GM12878 (cell line): ENCODE measurements around the gene UBE2O. TPM values are rescaled to one million over a fixed set of nuclear protein-coding genes. Genes with fewer than 3 reads are reported as not detected.
A peak's percentile ranks its signal among the peaks of the same experiment; 100 is the strongest.

Experiments
- ATAC-seq: fragments of 200-7000 bp; cut with Tn5 transposase; 3 replicates; pipeline ENCODE4 v1.9.1; 2020; ENCODE audit warnings: mild to moderate bottlenecking, moderate library complexity
- BruUV-seq: library from RNA; stranded (reverse); fragments of 400-500 nt; replicated peaks from 2 replicates; lab custom pipeline; 2021; lab: Mats Ljungman, UMichigan
- CTCF ChIA-PET: fragments of 300-600 bp; sonication (Branson Sonifier 250); formaldehyde crosslinking; extraction: SDS; loops from one replicate; lab custom pipeline; 2021; ENCODE audit warnings: inconsistent platforms; lab: Yijun Ruan, JAX
- POLR2A ChIA-PET: fragments of 350-600 bp; formaldehyde crosslinking; extraction: SDS; loops from one replicate; lab custom pipeline; 2021; ENCODE audit warnings: inconsistent platforms; lab: Charles Lee
- RAD21 ChIA-PET: fragments of 300-600 bp; sonication (Branson Sonifier 250); formaldehyde crosslinking; loops from one replicate; lab custom pipeline; 2023; ENCODE audit warnings: antibody characterized with exemption; ENCODE audit not compliant: unreplicated experiment; lab: Charles Lee
- SMC1A ChIA-PET: fragments of 300-600 bp; sonication (Branson Sonifier 250); formaldehyde crosslinking; loops from one replicate; lab custom pipeline; 2023; ENCODE audit not compliant: unreplicated experiment, uncharacterized antibody; lab: Charles Lee
- DNase-seq: peaks from one replicate; pipeline ENCODE4 v3.0.0-alpha.2; 2011; ENCODE audit warnings: low read depth, low spot score
- FAIRE-seq: peaks from 3 replicates; lab custom pipeline; 2011; peaks lifted over from hg19 to GRCh38; lab: Jason Lieb, UNC
- H2AFZ ChIP-seq: 2 replicates; pipeline ENCODE4 v1.6.0; 2011; ENCODE audit warnings: low read depth, low read length, control low read depth; ENCODE audit not compliant: control insufficient read depth
- H3K27ac ChIP-seq: 2 replicates; pipeline ENCODE4 v1.5.1; 2011; ENCODE audit warnings: control low read depth; ENCODE audit not compliant: control insufficient read depth, insufficient read depth
- H3K27me3 ChIP-seq, 2 experiments: replicated peaks in 1 of 2; 2 replicates each; pipeline versions ENCODE4 v1.6.0 to v1.6.1; 2011; ENCODE audit warnings: low read length in 1 of 2; ENCODE audit not compliant: control insufficient read depth in 2 of 2, insufficient read depth in 2 of 2
- H3K36me3 ChIP-seq, 2 experiments: 2 replicates each; pipeline ENCODE4 v1.5.1; 2011; ENCODE audit warnings: low read length in 1 of 2; ENCODE audit not compliant: control insufficient read depth in 2 of 2, insufficient read depth in 2 of 2
- H3K4me1 ChIP-seq: 2 replicates; pipeline ENCODE4 v1.6.1; 2011; ENCODE audit warnings: mild to moderate bottlenecking, low read length, moderate library complexity, mixed read lengths; ENCODE audit not compliant: control insufficient read depth, insufficient read depth
- H3K4me2 ChIP-seq: 2 replicates; pipeline ENCODE4 v1.6.0; 2011; ENCODE audit warnings: control low read depth; ENCODE audit not compliant: control insufficient read depth, insufficient read depth
- H3K4me3 ChIP-seq: fragments of 200-600 bp; sonication (generic); 2 replicates; pipeline ENCODE4 v1.5.1; 2016
- H3K79me2 ChIP-seq: 2 replicates; pipeline ENCODE4 v1.6.0; 2011; ENCODE audit warnings: low read length; ENCODE audit not compliant: control insufficient read depth, insufficient read depth
- H3K9ac ChIP-seq: 2 replicates; pipeline ENCODE4 v1.8.0; 2011; ENCODE audit warnings: low read length, control low read depth, mixed read lengths; ENCODE audit not compliant: control insufficient read depth, insufficient read depth
- H3K9me3 ChIP-seq: replicated peaks from 3 replicates; pipeline ENCODE4 v1.5.1; 2011; ENCODE audit warnings: mild to moderate bottlenecking, low read length; ENCODE audit not compliant: control insufficient read depth, insufficient read depth
- H4K20me1 ChIP-seq: 2 replicates; pipeline ENCODE4 v1.6.0; 2011; ENCODE audit not compliant: control insufficient read depth, insufficient read depth
- CHD2 ChIP-seq: IDR thresholded peaks from 2 replicates; pipeline ENCODE4 v1.6.1; 2011; ENCODE audit warnings: low read depth, low read length, improper control_type of control experiment, borderline replicate concordance
- EED ChIP-seq: sonication (generic); IDR thresholded peaks from 2 replicates; pipeline ENCODE4 v1.6.1; 2016; ENCODE audit warnings: antibody characterized with exemption, low read depth
- EP300 ChIP-seq, 2 experiments: fragments of 150-350 bp in 1 of 2; IDR thresholded peaks; 2 replicates each; pipeline ENCODE4 v1.6.1; 2011 to 2012; ENCODE audit warnings: low read depth in 2 of 2, low read length in 2 of 2, borderline replicate concordance in 1 of 2, improper control_type of control experiment in 1 of 2, inconsistent platforms in 1 of 2; ENCODE audit not compliant: control insufficient read depth in 1 of 2
- GABPA ChIP-seq: IDR thresholded peaks from 2 replicates; pipeline ENCODE4 v1.6.1; 2014; ENCODE audit warnings: antibody characterized with exemption, low read depth, mild to moderate bottlenecking, inconsistent platforms
- IRF4 ChIP-seq: IDR thresholded peaks from 2 replicates; pipeline ENCODE4 v1.6.1; 2011; ENCODE audit warnings: low read depth, low read length
- MAX ChIP-seq: IDR thresholded peaks from 2 replicates; pipeline ENCODE4 v1.6.1; 2012; ENCODE audit warnings: low read depth, low read length, improper control_type of control experiment
- MEF2B ChIP-seq: fragments of 450-650 bp; IDR thresholded peaks from 2 replicates; pipeline ENCODE4 v1.6.1; 2018; ENCODE audit warnings: mild to moderate bottlenecking, moderate library complexity; ENCODE audit not compliant: partially characterized antibody, poor library complexity, severe bottlenecking
- MLLT1 ChIP-seq: fragments of 450-650 bp; IDR thresholded peaks from 2 replicates; pipeline ENCODE4 v1.6.1; 2016; ENCODE audit warnings: mild to moderate bottlenecking
- MTA2 ChIP-seq: fragments of 450-650 bp; IDR thresholded peaks from 2 replicates; pipeline ENCODE4 v1.6.1; 2016; ENCODE audit warnings: low read depth, mild to moderate bottlenecking, moderate library complexity
- MTA3 ChIP-seq: IDR thresholded peaks from 2 replicates; pipeline ENCODE4 v1.6.1; 2012; ENCODE audit warnings: low read length, inconsistent platforms, borderline replicate concordance
- NFXL1 ChIP-seq: fragments of 450-650 bp; IDR thresholded peaks from 2 replicates; pipeline ENCODE4 v1.6.1; 2017; ENCODE audit warnings: antibody characterized with exemption, mild to moderate bottlenecking, borderline replicate concordance
- NR2C1 ChIP-seq: fragments of 450-650 bp; IDR thresholded peaks from 2 replicates; pipeline ENCODE4 v1.6.1; 2017; ENCODE audit warnings: antibody characterized with exemption, mild to moderate bottlenecking, moderate library complexity
- PKNOX1 ChIP-seq: fragments of 450-650 bp; IDR thresholded peaks from 2 replicates; pipeline ENCODE4 v1.6.1; 2016; ENCODE audit warnings: mild to moderate bottlenecking
- RAD51 ChIP-seq: fragments of 450-650 bp; IDR thresholded peaks from 2 replicates; pipeline ENCODE4 v1.6.1; 2016; ENCODE audit warnings: moderate library complexity, mild to moderate bottlenecking, inconsistent platforms
- RFX5 ChIP-seq: IDR thresholded peaks from 2 replicates; pipeline ENCODE4 v1.6.1; 2011; ENCODE audit warnings: low read depth, low read length, improper control_type of control experiment
- SMAD1 ChIP-seq: fragments of 450-650 bp; IDR thresholded peaks from 2 replicates; pipeline ENCODE4 v1.6.1; 2018; ENCODE audit warnings: mild to moderate bottlenecking, low read depth; ENCODE audit not compliant: partially characterized antibody
- TAF1 ChIP-seq: IDR thresholded peaks from 2 replicates; pipeline ENCODE4 v1.6.1; 2011; ENCODE audit warnings: mild to moderate bottlenecking, low read depth, low read length, borderline replicate concordance
- TCF3 ChIP-seq: IDR thresholded peaks from 2 replicates; pipeline ENCODE4 v1.6.1; 2012; ENCODE audit warnings: low read depth, mild to moderate bottlenecking, low read length, borderline replicate concordance; ENCODE audit not compliant: insufficient read depth
- TCF7 ChIP-seq: IDR thresholded peaks from 2 replicates; pipeline ENCODE4 v1.6.1; 2014; ENCODE audit warnings: antibody characterized with exemption, borderline replicate concordance
- YBX1 ChIP-seq: fragments of 450-650 bp; IDR thresholded peaks from 2 replicates; pipeline ENCODE4 v1.6.1; 2016; ENCODE audit warnings: antibody characterized with exemption
- YY1 ChIP-seq: IDR thresholded peaks from 2 replicates; pipeline ENCODE4 v1.6.1; 2011; ENCODE audit warnings: low read depth, mild to moderate bottlenecking, low read length
- ZNF384 ChIP-seq: IDR thresholded peaks from 2 replicates; pipeline ENCODE4 v1.6.1; 2012; ENCODE audit warnings: low read depth, mild to moderate bottlenecking, low read length, improper control_type of control experiment, borderline replicate concordance
- ZSCAN29 ChIP-seq: fragments of 450-650 bp; IDR thresholded peaks from 2 replicates; pipeline ENCODE4 v1.6.1; 2017; ENCODE audit warnings: mild to moderate bottlenecking, moderate library complexity
- WGBS: methylation state at CpG from one replicate; pipeline ENCODE4 v1.1.6; 2016; ENCODE audit warnings: low lambda C conversion rate; ENCODE audit not compliant: insufficient replicate concordance, insufficient coverage; ENCODE audit errors: missing lambda C conversion rate; 5-methylcytosine and 5-hydroxymethylcytosine counted together
- in situ Hi-C: fragments of 300-500 bp; cut with MboI; formaldehyde crosslinking; loops from 9 replicates; pipeline ENCODE4 v1.14.3; 2018; ENCODE audit warnings: mixed read lengths
- intact Hi-C: fragments of 100-400 bp; cut with micrococcal nuclease; formaldehyde crosslinking; loops from one replicate; pipeline ENCODE4 v1.14.2; 2022; ENCODE audit not compliant: unreplicated experiment
- polyA plus RNA-seq, 11 experiments: library from polyadenylated mRNA; depleted of rRNA in 4 of 11; unstranded in 6 of 11; stranded (reverse) in 5 of 11; fragments of >200 nt; fragmentation: Nextera tagmentation in 4 of 11; fragmentation: Illumina TruSeq in 1 of 11; extraction: Ambion mirVana in 4 of 11; extraction: Trizol in 1 of 11; gene quantifications; 1 replicate in 1 of 11; 2 replicates in 10 of 11; pipeline versions ENCODE4 v1.2.1 to v1.2.3, GENCODE V29; 2011 to 2016; ENCODE audit warnings: inconsistent platforms in 2 of 11, missing spikeins in 2 of 11, low read depth in 1 of 11
- total RNA-seq, 4 experiments: library from RNA; depleted of rRNA in 3 of 4; stranded (reverse); fragments of >200 nt in 3 of 4; fragmentation: Illumina TruSeq in 1 of 4; extraction: Trizol in 1 of 4; gene quantifications; 2 replicates each; pipeline versions ENCODE4 v1.2.1 to v1.2.3, GENCODE V29; 2013 to 2021

Gene UBE2O
- total and polyA plus RNA-seq, 10 of the 15 experiments (the other 5 are each of a cell fraction or from before 2014, with no cell fraction given): 2.1 to 39.0 (median 14.1) TPM

- in situ Hi-C loops (no loop called here), intact Hi-C loops (no loop called here)
- H3K27me3 ChIP-seq: no peaks in the 10 kb centered on the region
- H3K79me2 ChIP-seq: peaks cover 63% of the 10 kb centered on the region
- peak overlapping the region; percentile 81 for H3K9ac ChIP-seq
- no TSS peak for BruUV-seq
- H3K36me3 ChIP-seq: no peaks in the 10 kb centered on the region; a peak in 3 of 4 replicates
- H2AFZ ChIP-seq: no peak overlapping the region
- FAIRE-seq (peak; percentile 38), ATAC-seq (peak; percentile 33), DNase-seq (peak; percentile 71)
- 2% methylated on average over 4 of the region's 4 CpGs for WGBS
- H4K20me1 ChIP-seq: no peaks in the 10 kb centered on the region
- no peaks in the 10 kb centered on the region for H3K9me3 ChIP-seq
- ChIA-PET POLR2A (interaction anchor here (0.5 to 9.0 kb wide), 8 partner anchors 9 to 70 kb away, joined by 3 to 101 read pairs (median 8); partner anchors contain the start of genes AANAT and UBE2O), SMC1A (interaction anchor here (1.0 to 8.7 kb wide), 6 partner anchors 9 to 54 kb away, joined by 3 to 115 read pairs (median 4); partner anchors contain the start of gene AANAT), CTCF (interaction anchor here (1.0 to 3.1 kb wide), 7 partner anchors 14 to 102 kb away, joined by 3 to 15 read pairs (median 8); partner anchors contain the start of gene AANAT), RAD21 (interaction anchor here (0.9 to 5.4 kb wide), 7 partner anchors 9 to 32 kb away, joined by 3 to 34 read pairs (median 5); partner anchors contain the start of gene AANAT)
- H3K4me3 ChIP-seq: peak overlapping the region; percentile 96
- peak overlapping the region; percentile 88 for H3K4me2 ChIP-seq
- H3K4me1 ChIP-seq: peaks cover 60% of the 10 kb centered on the region
- H3K27ac ChIP-seq: peak overlapping the region; percentile 86
- TF ChIP-seq CHD2: no peak
- TF ChIP-seq TCF7: no peak
- no peak for TF ChIP-seq NFXL1
- TF ChIP-seq MTA3: peak; percentile 27; the same call in 1 of the 2 replicates
- peak; percentile 49; the same call in 1 of the 2 replicates for TF ChIP-seq ZNF384
- TF ChIP-seq MLLT1: 0 out of 2 replicates have a peak, but pooled peaks have one; percentile 56
- TF ChIP-seq GABPA: no peak
- TF ChIP-seq IRF4: no peak
- 0 out of 4 replicates have a peak, but pooled peaks of 1 of the 2 experiments have one; percentile 20 for TF ChIP-seq EP300 (IDR thresholded peaks at IDR 0.05; ENCODE audit: borderline replicate concordance in 1 of 2, control insufficient read depth in 1 of 2, low read depth in 2 of 2, low read length in 2 of 2)
- TF ChIP-seq SMAD1: no peak
- no peak for TF ChIP-seq YBX1
- TF ChIP-seq MEF2B: peak; percentile 70
- TF ChIP-seq TCF3: no peak
- no peak for TF ChIP-seq MAX
- TF ChIP-seq TAF1: peak; percentile 4; the same call in 1 of the 2 replicates
- no peak for TF ChIP-seq RAD51
- 0 out of 2 replicates have a peak, but pooled peaks have one; percentile 10 for TF ChIP-seq EED
- TF ChIP-seq NR2C1: no peak
- TF ChIP-seq PKNOX1: no peak
- no peak for TF ChIP-seq ZSCAN29
- TF ChIP-seq MTA2: peak; percentile 48; the same call in 1 of the 2 replicates
- peak; percentile 81 for TF ChIP-seq YY1
- no peak for TF ChIP-seq RFX5
Observed at GRCh38 chr17:76498876-76499251, 45.9 kb upstream of the UBE2O start.
